H9 (cell line): ENCODE data around the gene TMEM225B. TPM values are rescaled to one million over a fixed set of nuclear protein-coding genes. Genes with fewer than 3 reads are reported as not detected.

Source experiments
- DNase-seq: peaks from one replicate; pipeline ENCODE4 v3.0.0-alpha.2; 2017
- H2AFZ ChIP-seq: one replicate; pipeline ENCODE4 v1.6.1; 2013; ENCODE audit warnings: mild to moderate bottlenecking, low read length, control low read depth, moderate library complexity
- H2AK5ac ChIP-seq: 2 replicates; pipeline ENCODE4 v1.6.1; 2013; ENCODE audit warnings: low read length, control low read depth, mixed read lengths; ENCODE audit not compliant: insufficient read length
- H2BK120ac ChIP-seq: one replicate; pipeline ENCODE4 v1.6.1; 2013; ENCODE audit warnings: low read depth, mild to moderate bottlenecking, low read length, control low read depth, inconsistent platforms; ENCODE audit not compliant: poor library complexity, severe bottlenecking
- H2BK12ac ChIP-seq: 2 replicates; pipeline ENCODE4 v1.6.1; 2013; ENCODE audit warnings: low read length, control low read depth, mixed read lengths, low read depth; ENCODE audit not compliant: insufficient read length
- H2BK15ac ChIP-seq: 2 replicates; pipeline ENCODE4 v1.6.1; 2013; ENCODE audit warnings: low read depth, low read length, control low read depth
- H2BK20ac ChIP-seq: one replicate; pipeline ENCODE4 v1.6.1; 2013; ENCODE audit warnings: low read depth, mild to moderate bottlenecking, low read length, control low read depth, inconsistent platforms; ENCODE audit not compliant: poor library complexity, severe bottlenecking
- H2BK5ac ChIP-seq: 2 replicates; pipeline ENCODE4 v1.6.1; 2013; ENCODE audit warnings: low read length, control low read depth, mixed read lengths; ENCODE audit not compliant: insufficient read length
- H3K14ac ChIP-seq: 2 replicates; pipeline ENCODE4 v1.6.1; 2013; ENCODE audit warnings: low read length, control low read depth; ENCODE audit not compliant: insufficient read depth
- H3K18ac ChIP-seq: 2 replicates; pipeline ENCODE4 v1.6.1; 2013; ENCODE audit warnings: low read depth, mild to moderate bottlenecking, mixed read lengths, low read length, control low read depth; ENCODE audit not compliant: insufficient read length
- H3K23ac ChIP-seq: 2 replicates; pipeline ENCODE4 v1.6.1; 2013; ENCODE audit warnings: low read length, control low read depth, mixed read lengths, low read depth; ENCODE audit not compliant: insufficient read length
- H3K23me2 ChIP-seq: 2 replicates; pipeline ENCODE4 v1.6.1; 2013; ENCODE audit warnings: low read depth, mild to moderate bottlenecking, mixed read lengths, low read length, control low read depth; ENCODE audit not compliant: insufficient read length, poor library complexity, severe bottlenecking
- H3K27ac ChIP-seq: 2 replicates; pipeline ENCODE4 v1.5.1; 2013; ENCODE audit warnings: low read length, control low read depth, mixed read lengths, low read depth; ENCODE audit not compliant: insufficient read length
- H3K27me3 ChIP-seq: 2 replicates; pipeline ENCODE4 v1.6.1; 2013; ENCODE audit warnings: low read length, control low read depth, inconsistent platforms; ENCODE audit not compliant: insufficient read depth
- H3K4ac ChIP-seq: 2 replicates; pipeline ENCODE4 v1.6.1; 2013; ENCODE audit warnings: low read depth, mild to moderate bottlenecking, control low read depth, inconsistent platforms, low read length, moderate library complexity
- H3K4me1 ChIP-seq: 2 replicates; pipeline ENCODE4 v1.6.1; 2013; ENCODE audit warnings: low read length, control low read depth, inconsistent platforms; ENCODE audit not compliant: insufficient read depth
- H3K4me2 ChIP-seq: 2 replicates; pipeline ENCODE4 v1.6.1; 2013; ENCODE audit warnings: low read length, control low read depth, mixed read lengths; ENCODE audit not compliant: insufficient read length, insufficient read depth
- H3K56ac ChIP-seq: 2 replicates; pipeline ENCODE4 v1.6.1; 2013; ENCODE audit warnings: low read depth, mild to moderate bottlenecking, mixed read lengths, low read length, control low read depth; ENCODE audit not compliant: insufficient read length
- H3K79me1 ChIP-seq: 2 replicates; pipeline ENCODE4 v1.6.1; 2013; ENCODE audit warnings: low read depth, mild to moderate bottlenecking, moderate library complexity, low read length, control low read depth, inconsistent platforms; ENCODE audit not compliant: insufficient read depth, poor library complexity, severe bottlenecking
- H3K79me2 ChIP-seq: 2 replicates; pipeline ENCODE4 v1.6.1; 2013; ENCODE audit warnings: low read length, control low read depth, inconsistent platforms; ENCODE audit not compliant: insufficient read depth
- H3K9ac ChIP-seq: 2 replicates; pipeline ENCODE4 v1.6.1; 2013; ENCODE audit warnings: low read length, control low read depth, mixed read lengths; ENCODE audit not compliant: insufficient read length; ENCODE audit errors: extremely low read depth
- H3K9me3 ChIP-seq: one replicate; pipeline ENCODE4 v1.6.1; 2013; ENCODE audit warnings: low read depth, low read length, inconsistent platforms; ENCODE audit not compliant: control insufficient read depth
- H3T11ph ChIP-seq: one replicate; pipeline ENCODE4 v1.6.1; 2013; ENCODE audit warnings: mild to moderate bottlenecking, low read length, control low read depth, inconsistent platforms
- H4K20me1 ChIP-seq: one replicate; pipeline ENCODE4 v1.6.1; 2013; ENCODE audit not compliant: control insufficient read depth, insufficient read length, insufficient read depth
- H4K5ac ChIP-seq: 2 replicates; pipeline ENCODE4 v1.6.1; 2013; ENCODE audit warnings: low read depth, mild to moderate bottlenecking, mixed read lengths, low read length, control low read depth; ENCODE audit not compliant: insufficient read length
- H4K8ac ChIP-seq: replicated peaks from 2 replicates; pipeline ENCODE4 v1.6.1; 2013; ENCODE audit warnings: low read length, control low read depth, mixed read lengths, low read depth; ENCODE audit not compliant: insufficient read length
- H4K91ac ChIP-seq: 2 replicates; pipeline ENCODE4 v1.6.1; 2013; ENCODE audit warnings: low read depth, mild to moderate bottlenecking, moderate library complexity, mixed read lengths, low read length, control low read depth; ENCODE audit not compliant: insufficient read length
- H3K27ac Mint-ChIP-seq, 3 experiments: 2 replicates in 2 of 3; 3 replicates in 1 of 3; pipeline ENCODE4 v1.8.0; 2020 to 2021; ENCODE audit warnings: mixed read lengths in 3 of 3, mild to moderate bottlenecking in 1 of 3, moderate library complexity in 1 of 3
- H3K27me3 Mint-ChIP-seq: 2 replicates; pipeline ENCODE4 v1.8.0; 2021; ENCODE audit warnings: low read depth, mild to moderate bottlenecking, moderate library complexity, mixed read lengths
- H3K36me3 Mint-ChIP-seq, 3 experiments: 2 replicates in 2 of 3; 3 replicates in 1 of 3; pipeline ENCODE4 v1.8.0; 2020 to 2021; ENCODE audit warnings: low read depth in 3 of 3, mixed read lengths in 3 of 3; ENCODE audit not compliant: insufficient read depth in 1 of 3
- H3K4me1 Mint-ChIP-seq, 2 experiments: 2 replicates each; pipeline ENCODE4 v1.8.0; 2020; ENCODE audit warnings: mixed read lengths in 2 of 2
- H3K4me3 Mint-ChIP-seq, 2 experiments: 2 replicates in 1 of 2; 3 replicates in 1 of 2; pipeline ENCODE4 v1.8.0; 2020 to 2021; ENCODE audit warnings: mild to moderate bottlenecking in 2 of 2, mixed read lengths in 2 of 2, moderate library complexity in 1 of 2
- H3K9me3 Mint-ChIP-seq, 2 experiments: 2 replicates in 1 of 2; 3 replicates in 1 of 2; pipeline ENCODE4 v1.8.0; 2020; ENCODE audit warnings: mild to moderate bottlenecking in 2 of 2, mixed read lengths in 2 of 2, moderate library complexity in 1 of 2
- WGBS: extraction: QIAGEN DNeasy Blood & Tissue Kit; methylation state at CpG from one replicate; pipeline ENCODE4 v1.1.7; 2013; ENCODE audit warnings: missing lambda C conversion rate, low lambda C conversion rate, mixed read lengths; ENCODE audit not compliant: insufficient read length; ENCODE audit errors: extremely low coverage; 5-methylcytosine and 5-hydroxymethylcytosine counted together
- total RNA-seq: library from RNA; stranded (reverse); gene quantifications from 2 replicates; pipeline ENCODE4 v1.2.1, GENCODE V29; 2021
- TF ChIP-seq, protein P1 (sequence below): fragments of 200-600 bp; sonication (generic); conservative IDR thresholded peaks from 3 replicates; pipeline ENCODE4 v1.8.0; 2021; ENCODE audit warnings: antibody characterized with exemption, mild to moderate bottlenecking

Gene TMEM225B
- total RNA-seq, 1 experiment from 2014 or later, result not detected

DNA sequence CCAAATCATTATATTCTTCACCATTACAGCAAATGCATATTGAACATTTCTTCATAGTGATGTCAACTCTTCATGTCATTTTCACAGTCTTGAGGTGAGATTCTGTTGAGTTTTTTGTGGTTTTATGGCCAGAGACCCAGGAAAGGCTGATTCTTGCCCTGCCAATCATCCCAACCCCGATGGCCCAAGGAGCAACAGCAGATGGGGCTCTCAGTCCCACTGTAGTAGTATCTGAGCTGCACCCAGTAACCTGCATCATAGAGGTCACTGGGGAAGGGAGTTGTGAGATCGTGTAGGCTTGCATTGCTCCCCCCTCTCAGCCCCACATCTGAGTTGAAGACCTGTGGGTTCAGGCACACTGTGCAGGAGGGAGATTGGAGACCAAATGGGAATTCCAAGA lies 45.4 kb downstream of the TMEM225B start:
- Histone ChIP-seq H3K18ac (no peak overlapping the region), H3T11ph (no peak overlapping the region), H2BK12ac (no peak overlapping the region), H3K79me1 (no peaks in the 10 kb centered on the region), H2AK5ac (no peak overlapping the region), H2BK5ac (no peak overlapping the region), H3K4me2 (no peak overlapping the region), H2BK20ac (no peak overlapping the region), H3K27ac (no peak overlapping the region), H3K14ac (no peak overlapping the region), H3K27me3 (no peaks in the 10 kb centered on the region), H4K8ac (no peak overlapping the region), H4K20me1 (no peaks in the 10 kb centered on the region), H3K23ac (no peak overlapping the region), H2AFZ (no peak overlapping the region), H2BK120ac (no peak overlapping the region), H3K23me2 (no peaks in the 10 kb centered on the region), H3K56ac (no peak overlapping the region), H3K79me2 (no peaks in the 10 kb centered on the region), H2BK15ac (no peak overlapping the region), H4K91ac (no peak overlapping the region), H3K9me3 (no peaks in the 10 kb centered on the region), H4K5ac (no peak overlapping the region), H3K4me1 (no peaks in the 10 kb centered on the region), H3K9ac (no peak overlapping the region), H3K4ac (no peak overlapping the region)
- Mint-ChIP-seq H3K36me3 (peaks cover 9 to 15% (median 15%) of the 10 kb centered on the region in 3 experiments), H3K4me1 (peaks cover 16% of the 10 kb centered on the region in 2 experiments), H3K27ac (no peak overlapping the region; a peak in 1 of 7 replicates), H3K4me3 (no peak overlapping the region), H3K27me3 (no peaks in the 10 kb centered on the region), H3K9me3 (peaks cover 3 to 9% of the 10 kb centered on the region in 2 experiments; a peak in 3 of 5 replicates)
- TF ChIP-seq, protein P1, sequence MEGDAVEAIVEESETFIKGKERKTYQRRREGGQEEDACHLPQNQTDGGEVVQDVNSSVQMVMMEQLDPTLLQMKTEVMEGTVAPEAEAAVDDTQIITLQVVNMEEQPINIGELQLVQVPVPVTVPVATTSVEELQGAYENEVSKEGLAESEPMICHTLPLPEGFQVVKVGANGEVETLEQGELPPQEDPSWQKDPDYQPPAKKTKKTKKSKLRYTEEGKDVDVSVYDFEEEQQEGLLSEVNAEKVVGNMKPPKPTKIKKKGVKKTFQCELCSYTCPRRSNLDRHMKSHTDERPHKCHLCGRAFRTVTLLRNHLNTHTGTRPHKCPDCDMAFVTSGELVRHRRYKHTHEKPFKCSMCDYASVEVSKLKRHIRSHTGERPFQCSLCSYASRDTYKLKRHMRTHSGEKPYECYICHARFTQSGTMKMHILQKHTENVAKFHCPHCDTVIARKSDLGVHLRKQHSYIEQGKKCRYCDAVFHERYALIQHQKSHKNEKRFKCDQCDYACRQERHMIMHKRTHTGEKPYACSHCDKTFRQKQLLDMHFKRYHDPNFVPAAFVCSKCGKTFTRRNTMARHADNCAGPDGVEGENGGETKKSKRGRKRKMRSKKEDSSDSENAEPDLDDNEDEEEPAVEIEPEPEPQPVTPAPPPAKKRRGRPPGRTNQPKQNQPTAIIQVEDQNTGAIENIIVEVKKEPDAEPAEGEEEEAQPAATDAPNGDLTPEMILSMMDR, result no peak
- no CpG with 5 or more reads among the region's 2 CpGs for WGBS
- no peak for DNase-seq
